ENCODE results near the gene FTSJ3.

The FTSJ3 gene

DNA sequence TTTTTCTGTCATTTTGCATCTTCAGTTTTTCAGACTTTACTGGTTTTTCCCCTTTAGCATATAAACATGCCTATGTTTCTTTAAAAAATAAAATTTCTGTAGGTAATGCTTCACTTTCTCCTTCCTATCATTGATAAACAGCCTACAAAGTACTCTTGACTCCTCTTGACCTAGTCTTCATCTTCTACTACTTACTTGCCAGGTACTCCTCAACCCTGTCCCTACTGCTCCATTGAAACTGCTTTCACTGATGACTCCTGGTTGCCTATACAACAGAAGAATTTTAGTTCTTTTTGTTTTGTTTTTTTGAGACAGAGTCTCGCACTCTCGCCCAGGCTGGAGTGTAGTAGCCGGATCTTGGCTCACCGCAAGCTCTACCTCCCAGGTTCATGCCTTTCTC lies 46.5 kb downstream of the FTSJ3 start:
- no peak for DNase-seq

DNA sequence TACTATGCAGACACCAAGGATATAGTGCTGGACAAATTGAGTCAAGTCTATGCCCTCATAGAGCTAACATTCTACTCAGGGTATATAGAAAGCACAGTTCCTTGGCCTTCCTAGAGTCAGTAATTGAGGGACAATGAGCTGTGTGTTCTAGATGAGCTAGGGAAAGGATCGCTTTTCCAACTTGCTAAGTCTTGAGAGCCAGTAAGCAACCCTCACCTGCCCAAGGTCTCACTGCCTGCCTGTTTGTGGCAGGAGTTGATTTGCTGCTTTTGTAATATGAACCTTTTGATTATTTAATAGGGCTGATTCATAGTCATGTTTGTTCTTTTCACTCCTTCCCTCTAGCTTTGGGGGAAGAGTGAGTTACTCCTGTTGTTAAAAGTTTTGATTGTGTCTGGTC lies 47.0 kb downstream of the FTSJ3 start:
- DNase-seq: no peak

DNA sequence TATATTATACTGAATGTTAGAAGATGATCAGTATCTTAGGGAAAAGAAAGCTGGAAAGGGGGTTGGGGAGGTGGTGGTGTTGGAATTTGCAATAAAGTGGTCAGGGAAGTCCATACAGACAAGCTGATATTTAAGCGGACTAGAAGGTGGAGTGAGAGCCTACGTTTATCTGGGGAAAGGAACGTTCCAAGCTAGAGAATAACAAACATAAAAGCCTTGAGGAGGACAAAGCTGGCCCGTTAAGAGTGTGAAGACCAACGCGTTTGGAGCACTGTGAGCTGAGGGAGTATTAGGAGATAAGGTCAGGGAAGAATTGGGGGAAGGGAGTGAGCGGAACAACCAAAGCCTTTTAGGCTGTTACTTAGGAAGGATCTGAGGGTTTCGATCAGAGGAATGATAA lies 52.0 kb downstream of the FTSJ3 start:
- no peak for DNase-seq

DNA sequence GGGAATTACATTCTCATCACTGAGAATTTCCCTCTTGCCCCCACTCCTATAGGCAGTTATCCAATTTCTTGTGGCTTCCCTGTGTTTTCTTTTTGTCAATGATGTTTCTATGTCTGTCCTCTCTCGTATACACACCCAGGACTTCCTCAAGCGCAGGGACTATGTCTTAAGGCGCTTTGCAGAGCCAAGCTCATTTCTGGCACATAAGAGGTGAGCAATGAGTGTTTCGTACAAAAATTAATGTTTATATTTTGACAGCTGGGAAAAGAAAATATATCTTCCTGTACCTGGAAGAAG lies 52.5 kb downstream of the FTSJ3 start:
- DNase-seq: no peak

DNA sequence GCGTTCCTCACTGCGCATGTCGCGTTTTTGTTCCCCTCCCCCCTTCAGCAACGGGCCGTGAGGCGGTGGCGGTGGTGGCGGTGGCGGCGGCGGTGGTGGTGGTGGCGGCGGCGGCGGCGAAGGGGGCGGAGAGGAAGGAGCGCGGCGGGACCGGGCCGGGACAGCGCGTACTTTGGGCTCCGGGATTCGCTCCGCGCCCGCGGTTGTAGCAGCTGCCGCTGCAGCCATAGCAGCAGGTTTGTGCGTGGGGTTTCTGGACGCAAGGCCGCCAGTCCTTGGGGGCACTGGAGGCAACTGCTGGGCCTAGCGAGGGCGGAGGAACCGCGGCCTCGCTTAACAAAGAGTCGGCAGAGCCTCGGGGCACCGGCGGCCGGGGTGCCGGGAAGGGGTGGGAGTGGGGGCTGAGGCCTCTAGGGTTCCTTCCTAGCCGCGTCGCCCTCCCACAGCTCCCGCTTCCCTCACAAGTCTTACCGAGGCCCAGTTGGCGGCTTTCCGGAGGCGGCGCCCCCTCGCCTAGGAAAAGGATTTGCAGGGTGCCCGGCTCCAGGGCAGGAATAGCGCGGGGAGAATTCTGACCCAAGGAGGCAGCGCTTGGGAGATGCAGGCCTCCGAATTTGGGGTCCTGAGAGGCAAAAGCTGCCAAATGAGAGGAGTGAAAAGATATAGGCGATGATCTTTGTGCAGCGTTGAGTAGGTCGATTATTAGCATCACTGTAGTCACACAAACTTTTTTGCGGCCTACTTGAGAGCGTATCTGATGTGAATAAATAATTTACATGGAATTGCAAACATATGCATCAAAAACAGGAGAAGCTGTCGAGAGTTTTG lies 53.1 kb downstream of the FTSJ3 start, which contains the start of gene DDX42:
Gene DDX42 (plus strand): TSS at position 30 of the 828 bp plus-strand sequence. CDS start 12,880 bp downstream, outside the sequence.
- peak; percentile 85 for DNase-seq

DNA sequence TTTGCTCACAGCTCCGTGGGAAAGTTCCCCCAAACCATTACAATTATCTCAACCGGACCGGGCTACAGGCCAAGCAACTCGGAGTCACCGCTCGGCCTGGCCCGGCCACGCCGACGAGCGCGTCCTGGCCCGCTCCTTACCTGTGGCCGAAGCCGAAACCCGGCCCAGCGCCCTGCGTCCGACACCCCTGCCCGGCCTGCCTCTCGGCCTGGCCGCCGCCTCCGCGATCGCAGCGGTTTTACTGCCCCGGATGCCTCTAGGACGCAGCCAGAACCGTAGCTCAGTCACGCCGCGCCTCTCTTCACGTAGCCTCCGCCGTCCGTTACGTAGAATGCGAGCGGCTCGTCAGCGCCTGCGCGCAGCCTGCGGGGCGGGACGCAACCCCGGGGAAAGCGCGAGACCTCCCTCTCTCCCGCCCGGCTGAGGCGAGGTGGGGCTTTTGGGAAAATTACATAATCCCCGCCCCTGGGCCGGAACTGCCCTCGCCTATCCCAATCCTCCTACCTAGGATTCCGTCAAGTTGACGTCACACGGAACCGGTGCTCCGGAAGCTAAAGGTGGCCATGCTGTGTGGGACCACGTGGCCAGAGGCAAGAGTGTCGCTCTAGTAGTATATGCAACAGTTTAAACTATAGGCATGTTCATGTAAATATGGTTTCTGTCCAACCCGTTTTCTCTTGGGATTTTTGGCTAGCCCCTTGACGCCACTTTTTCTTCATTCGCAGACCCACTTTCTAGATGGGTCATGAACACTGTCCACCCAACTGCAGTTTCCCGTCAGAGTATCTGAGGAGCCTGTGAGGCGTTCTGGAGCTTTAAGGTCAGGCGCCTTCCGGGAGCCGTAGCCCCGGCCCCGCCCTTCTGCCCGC lies 54.0 kb downstream of the FTSJ3 start, which contains the start of gene CCDC47:
Gene CCDC47 (minus strand): TSS at position 326 of the 869 bp plus-strand sequence. CDS start 7,422 bp downstream, outside the sequence.
- peak; percentile 93 for DNase-seq

DNA sequence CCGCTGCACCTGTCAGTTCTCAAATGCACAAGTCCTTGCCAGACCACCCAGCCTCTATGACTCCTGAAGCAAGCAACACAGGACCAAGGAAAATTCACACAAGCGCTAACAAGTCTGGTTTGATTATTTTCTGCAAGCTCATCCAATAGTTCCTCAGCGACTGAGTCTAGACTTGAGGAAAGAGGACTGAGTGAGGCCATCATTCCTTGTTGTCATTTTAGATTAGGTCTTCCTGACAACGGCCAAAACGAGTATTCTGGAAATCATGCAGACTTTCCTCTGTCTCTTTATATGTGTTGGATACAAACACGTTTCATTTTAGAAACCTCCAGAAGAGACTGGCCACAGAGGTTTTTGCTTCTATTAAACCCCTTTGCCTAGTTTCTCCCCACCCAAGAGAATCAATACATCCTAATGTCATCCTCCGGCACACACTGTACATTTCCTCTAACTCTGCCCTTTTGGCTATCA lies 54.6 kb downstream of the FTSJ3 start:
- no peak for DNase-seq

All from T-helper 9 cell (primary cell).